GM21515 (cell line): ENCODE results near the gene STAC3.

Source experiments
- ATAC-seq: cut with Tn5 transposase; IDR thresholded peaks from one replicate; pipeline ENCODE4 v1.9.1; 2021; ENCODE audit not compliant: unreplicated experiment

Gene STAC3

GRCh38 chr12:57211791-57212700, 38.9 kb downstream of the STAC3 start:
- ATAC-seq: no peak

- no peak for ATAC-seq
Measured at GRCh38 chr12:57210926-57211692, 39.9 kb downstream of the STAC3 start.

- no peak for ATAC-seq
Measured at GRCh38 chr12:57210461-57210860, 40.5 kb downstream of the STAC3 start.

GRCh38 chr12:57209916-57210315, 41.1 kb downstream of the STAC3 start:
- no peak for ATAC-seq

- no peak for ATAC-seq
Measured at GRCh38 chr12:57208631-57209282, 42.2 kb downstream of the STAC3 start.

GRCh38 chr12:57207731-57208630, 43.0 kb downstream of the STAC3 start:
- ATAC-seq: no peak

- no peak for ATAC-seq
Measured at GRCh38 chr12:57205931-57206330, 45.1 kb downstream of the STAC3 start.

GRCh38 chr12:57205186-57205585, 45.8 kb downstream of the STAC3 start:
- ATAC-seq: no peak

GRCh38 chr12:57204454-57204853, 46.5 kb downstream of the STAC3 start:
- no peak for ATAC-seq

- no peak for ATAC-seq
Measured at GRCh38 chr12:57203791-57204190, 47.2 kb downstream of the STAC3 start.

GRCh38 chr12:57203201-57203600, 47.8 kb downstream of the STAC3 start:
- no peak for ATAC-seq

- no peak for ATAC-seq
Measured at GRCh38 chr12:57202321-57202720, 48.7 kb downstream of the STAC3 start.

- no peak for ATAC-seq
Measured at GRCh38 chr12:57201631-57202030, 49.4 kb downstream of the STAC3 start.

- ATAC-seq: no peak
Measured at GRCh38 chr12:57201219-57201618, 49.8 kb downstream of the STAC3 start.

- no peak for ATAC-seq
Measured at GRCh38 chr12:57200497-57200896, 50.5 kb downstream of the STAC3 start.

- no peak for ATAC-seq
Measured at GRCh38 chr12:57199191-57199590, 51.8 kb downstream of the STAC3 start.

- ATAC-seq: no peak
Measured at GRCh38 chr12:57198329-57198728, 52.7 kb downstream of the STAC3 start.

- ATAC-seq: no peak
Measured at GRCh38 chr12:57196956-57197355, 54.0 kb downstream of the STAC3 start.

- ATAC-seq: no peak
Measured at GRCh38 chr12:57196439-57196838, 54.5 kb downstream of the STAC3 start.

- ATAC-seq: no peak
Measured at GRCh38 chr12:57195611-57196371, 55.2 kb downstream of the STAC3 start.
